Anterior cingulate cortex (tissue), 58 donors: ENCODE measurements around the gene NHERF1.

Experiments
- DNase-seq, 58 donors: peaks; one replicate each; lab custom pipeline; 2025; lab: John Stamatoyannopoulos, UW

NHERF1 gene

DNA sequence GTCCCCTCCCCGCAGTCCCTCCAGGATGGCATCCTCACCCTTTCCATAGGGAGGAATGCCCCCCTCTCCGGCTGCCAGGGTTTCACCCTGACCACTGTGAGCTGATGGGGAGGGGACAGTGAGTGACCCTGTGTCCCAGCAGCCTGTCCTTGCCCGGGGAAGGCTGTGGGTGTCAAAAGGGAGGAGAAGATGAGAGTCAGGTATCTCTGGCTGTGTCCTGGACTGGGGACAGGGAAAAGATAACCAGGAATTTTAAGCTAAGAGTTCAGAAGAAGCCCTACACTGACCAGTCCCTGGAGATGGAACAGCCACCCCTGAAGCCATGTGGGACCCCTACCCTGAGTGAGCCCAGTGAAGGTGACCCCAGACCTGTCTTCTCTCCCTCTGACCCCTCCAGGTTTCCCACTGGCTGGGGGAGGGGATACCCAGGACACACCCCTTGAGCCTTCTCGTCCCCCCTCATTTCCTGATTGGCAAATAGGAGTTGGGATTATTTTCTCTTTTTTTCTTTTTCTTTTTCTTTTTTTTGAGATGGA is 16.4 kb downstream of the NHERF1 start:
- DNase-seq: no peak

DNA sequence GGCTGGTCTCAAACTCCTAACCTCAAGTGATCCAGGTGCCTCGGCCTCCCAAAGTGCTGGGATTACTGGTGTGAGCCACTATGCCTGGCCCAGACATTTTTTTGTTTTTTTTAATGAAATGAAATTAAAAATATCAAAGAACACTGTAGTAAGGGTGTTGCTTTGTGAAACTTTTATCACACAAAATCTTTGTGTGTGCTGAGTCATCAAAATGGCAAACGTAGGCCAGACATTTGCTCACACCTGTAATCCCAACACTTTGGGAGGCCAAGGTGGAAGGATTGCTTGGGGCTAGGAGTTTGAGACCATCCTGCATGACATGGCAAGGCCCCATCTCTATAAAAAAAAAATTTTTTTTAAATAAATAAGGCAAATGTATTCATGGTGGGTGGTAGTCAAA is 18.0 kb downstream of the NHERF1 start:
- no peak for DNase-seq

DNA sequence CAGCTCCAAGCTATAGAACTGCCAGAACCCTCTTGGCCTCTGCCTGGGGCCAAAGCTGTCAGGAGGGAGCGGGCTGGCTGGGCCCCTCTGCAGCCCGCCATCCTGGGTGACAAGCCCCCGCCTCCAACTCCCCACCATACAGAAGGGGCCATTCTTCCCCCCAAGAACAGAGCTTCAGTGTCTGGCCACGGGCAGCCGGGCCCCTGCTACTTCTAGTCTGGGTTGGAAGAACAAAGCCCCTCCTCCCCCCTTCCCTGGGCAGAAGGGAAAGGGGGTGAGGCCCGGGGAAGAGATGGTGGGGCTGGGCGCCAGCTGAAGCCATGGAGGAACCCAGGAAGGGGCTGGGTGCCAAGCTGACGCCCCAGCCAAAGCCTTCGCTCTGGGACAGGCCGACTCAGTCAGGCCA is 18.7 kb downstream of the NHERF1 start:
- DNase-seq: peak in 57 of 58 donors; percentile 18 to 95 (median 85)

DNA sequence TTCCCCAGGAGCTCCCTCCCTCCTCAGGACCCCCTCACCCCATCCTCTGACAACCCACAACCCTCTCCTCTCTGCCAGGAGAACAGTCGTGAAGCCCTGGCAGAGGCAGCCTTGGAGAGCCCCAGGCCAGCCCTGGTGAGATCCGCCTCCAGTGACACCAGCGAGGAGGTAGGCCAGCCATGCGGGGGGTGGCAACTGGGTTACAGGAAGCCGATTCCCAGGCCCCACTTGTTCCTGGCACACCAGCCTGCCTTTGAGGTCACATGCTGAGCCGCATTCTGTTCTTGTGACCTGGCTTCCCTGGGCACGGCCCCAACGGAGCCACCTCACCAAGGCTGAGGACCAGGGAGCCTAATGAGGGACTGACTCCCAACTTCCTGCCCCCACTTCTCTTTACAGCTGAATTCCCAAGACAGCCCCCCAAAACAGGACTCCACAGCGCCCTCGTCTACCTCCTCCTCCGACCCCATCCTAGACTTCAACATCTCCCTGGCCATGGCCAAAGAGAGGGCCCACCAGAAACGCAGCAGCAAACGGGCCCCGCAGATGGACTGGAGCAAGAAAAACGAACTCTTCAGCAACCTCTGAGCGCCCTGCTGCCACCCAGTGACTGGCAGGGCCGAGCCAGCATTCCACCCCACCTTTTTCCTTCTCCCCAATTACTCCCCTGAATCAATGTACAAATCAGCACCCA is 19.8 kb downstream of the NHERF1 start:
- DNase-seq: peak in 52 of 58 donors; percentile 20 to 91 (median 64)

DNA sequence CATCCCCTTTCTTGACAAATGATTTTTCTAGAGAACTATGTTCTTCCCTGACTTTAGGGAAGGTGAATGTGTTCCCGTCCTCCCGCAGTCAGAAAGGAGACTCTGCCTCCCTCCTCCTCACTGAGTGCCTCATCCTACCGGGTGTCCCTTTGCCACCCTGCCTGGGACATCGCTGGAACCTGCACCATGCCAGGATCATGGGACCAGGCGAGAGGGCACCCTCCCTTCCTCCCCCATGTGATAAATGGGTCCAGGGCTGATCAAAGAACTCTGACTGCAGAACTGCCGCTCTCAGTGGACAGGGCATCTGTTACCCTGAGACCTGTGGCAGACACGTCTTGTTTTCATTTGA is 20.3 kb downstream of the NHERF1 start:
- DNase-seq: no peak

DNA sequence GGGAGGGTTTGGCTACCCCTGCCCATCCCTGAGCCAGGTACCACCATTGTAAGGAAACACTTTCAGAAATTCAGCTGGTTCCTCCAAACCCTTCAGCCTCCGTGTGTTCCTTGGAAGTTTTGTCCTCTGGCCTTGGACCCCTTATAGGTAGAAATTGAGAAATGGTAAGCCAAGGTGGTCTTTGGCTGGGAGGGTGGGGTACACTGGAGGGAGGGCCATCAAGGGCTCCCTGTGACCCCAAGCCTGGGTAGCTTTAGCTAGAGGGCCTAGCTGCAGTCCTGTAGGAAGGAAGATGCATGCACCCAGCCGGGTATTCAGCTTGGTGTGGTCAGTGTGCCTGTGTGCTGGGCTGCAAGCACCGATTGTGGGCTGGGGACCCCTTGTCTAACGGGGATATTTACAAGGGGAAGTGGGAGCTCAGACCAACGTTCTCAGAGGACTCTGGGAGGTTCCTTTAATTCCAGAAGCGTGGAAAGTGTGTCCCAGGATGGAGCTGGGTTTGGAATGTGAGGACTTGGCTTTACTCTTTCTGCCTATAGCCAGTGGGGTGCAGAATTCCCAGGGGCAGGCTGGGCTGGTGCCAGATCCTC is 20.9 kb downstream of the NHERF1 start:
- DNase-seq: no peak

DNA sequence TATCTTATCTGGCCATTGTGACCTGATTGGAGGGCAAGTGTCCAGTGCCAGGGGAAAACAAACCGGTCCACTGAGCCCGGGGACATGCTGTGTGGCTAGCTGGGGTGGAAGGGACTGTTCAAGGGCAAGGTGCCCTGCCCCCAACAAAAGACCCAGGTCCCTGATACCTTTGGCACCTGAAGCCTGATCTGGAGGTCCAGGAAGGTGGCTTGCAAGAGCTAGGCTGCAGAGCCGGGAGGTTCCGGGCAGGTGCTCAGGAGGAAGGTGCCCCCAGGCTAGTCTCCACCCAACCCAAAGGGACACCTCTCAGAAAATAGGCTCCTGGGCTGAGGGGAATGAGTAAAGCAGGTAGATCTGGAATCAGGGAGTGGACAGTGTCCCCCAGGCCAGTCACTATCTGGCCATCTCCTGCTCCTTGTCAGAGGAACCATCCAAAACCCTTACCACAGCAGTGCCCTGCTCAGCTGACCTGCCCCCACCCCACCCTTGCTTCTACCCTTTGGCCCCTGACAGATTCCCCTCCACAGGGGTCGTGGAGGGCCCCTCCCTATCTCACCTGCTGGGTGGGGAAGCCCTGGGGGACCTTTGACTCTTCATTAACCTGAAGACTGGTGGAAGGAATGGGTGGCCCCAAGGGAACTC is 21.5 kb downstream of the NHERF1 start:
- no peak for DNase-seq

DNA sequence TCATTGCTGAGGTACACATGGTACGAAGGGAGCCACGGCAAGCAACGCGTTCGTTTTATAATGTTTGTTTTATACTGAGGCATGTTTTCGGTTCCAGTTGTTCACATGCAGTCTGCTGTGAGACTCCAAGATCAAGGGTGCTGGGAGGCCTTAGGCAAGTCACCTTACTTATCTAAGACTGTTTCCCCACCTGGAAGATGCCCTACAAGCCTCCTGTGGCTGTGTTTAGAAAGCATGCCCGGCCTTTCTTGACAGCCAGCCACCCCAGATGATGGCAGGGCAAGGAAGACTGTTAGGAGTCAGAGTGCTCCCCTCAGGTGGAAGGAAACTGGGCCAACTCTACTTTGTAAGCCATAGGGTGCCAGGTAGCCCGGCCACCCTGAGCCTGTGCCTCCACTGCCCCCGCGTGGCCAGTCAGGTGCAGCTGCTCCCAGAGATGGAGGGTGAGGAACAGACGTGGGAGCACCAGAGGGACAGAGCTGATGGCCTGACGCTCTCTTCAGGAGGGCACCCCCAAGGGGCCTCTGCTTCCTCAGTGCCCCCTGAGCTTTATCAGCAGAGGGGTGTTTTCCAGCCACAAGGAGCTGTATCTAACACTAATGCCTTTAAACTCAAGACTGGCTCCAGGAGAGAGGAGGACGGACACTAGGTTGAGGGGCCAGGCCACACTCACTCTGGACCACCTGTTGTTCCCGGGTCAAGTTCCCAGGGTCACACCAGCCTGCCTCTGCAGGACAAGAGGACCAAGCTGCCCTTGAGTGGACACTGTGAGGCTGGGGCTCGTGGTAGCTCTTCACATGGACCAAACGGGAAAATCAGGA is 22.3 kb downstream of the NHERF1 start:
- peak in 38 of 58 donors; percentile 10 to 71 (median 40) for DNase-seq

DNA sequence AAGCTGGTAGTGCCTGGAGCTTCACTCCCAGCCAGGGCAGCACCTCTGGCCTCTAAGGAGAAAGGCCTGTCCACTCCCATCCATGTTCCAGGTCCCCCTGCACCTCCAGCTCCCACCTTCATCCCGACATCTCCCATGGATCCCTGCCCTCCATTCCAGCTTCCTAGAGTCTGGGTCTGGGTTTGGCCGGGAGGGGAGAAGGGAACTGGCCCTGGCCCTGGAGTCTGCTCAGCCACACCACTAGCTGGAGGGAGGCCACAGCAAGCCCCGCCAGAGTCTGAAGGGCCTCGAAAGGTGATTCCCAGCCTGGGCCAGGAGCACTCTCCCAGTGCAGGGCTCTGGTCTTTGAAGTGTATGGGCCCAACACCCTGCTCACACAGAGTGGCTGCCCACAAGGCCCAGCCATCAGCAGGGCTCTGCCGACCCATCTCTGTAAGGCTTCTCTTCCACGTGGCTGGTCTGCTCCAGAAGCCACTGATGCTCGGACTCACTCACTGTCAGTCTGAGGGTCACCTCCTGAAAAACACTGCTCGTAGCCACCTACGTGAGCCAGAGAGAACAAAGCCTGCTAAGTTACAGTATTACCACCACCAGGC is 23.0 kb downstream of the NHERF1 start:
- no peak for DNase-seq

DNA sequence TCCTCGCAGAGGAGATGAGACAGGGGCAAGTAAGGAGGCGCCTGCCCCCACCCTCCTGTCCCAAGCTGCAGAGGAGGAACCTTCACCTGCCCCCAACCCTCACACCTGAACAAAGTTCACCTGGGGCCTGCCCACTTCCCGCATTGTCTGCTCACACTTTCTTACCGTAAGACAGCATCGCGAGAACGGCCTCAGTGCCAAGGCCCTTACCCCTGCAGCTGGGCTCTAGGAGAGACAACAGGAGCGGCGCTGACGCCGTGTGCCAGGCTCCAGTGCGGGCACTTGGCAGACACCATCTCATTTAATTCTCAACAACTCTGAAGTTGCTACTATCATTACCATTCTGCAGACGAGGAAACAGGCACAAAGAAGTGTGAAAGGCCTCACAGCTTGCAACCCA is 23.6 kb downstream of the NHERF1 start:
- DNase-seq: no peak

DNA sequence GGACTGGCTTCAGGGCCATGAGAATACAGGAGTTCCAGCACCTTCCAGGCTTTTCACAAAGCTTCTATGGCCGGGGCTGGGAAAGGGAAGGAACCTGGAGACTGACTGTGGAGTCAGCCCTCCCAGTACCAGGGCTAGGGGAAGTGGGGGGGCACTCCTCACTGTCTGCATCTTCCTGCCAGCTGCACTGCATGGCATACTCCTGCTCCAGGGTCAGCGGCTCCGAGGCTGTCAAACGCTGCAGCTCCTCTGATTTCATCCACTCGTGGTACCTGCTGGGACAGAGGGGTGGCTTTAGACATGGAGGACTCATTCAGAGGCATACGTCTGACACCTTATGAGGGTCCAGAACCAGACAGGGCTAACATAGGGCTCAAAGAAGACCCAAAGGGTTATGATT is 25.0 kb downstream of the NHERF1 start:
- no peak for DNase-seq

DNA sequence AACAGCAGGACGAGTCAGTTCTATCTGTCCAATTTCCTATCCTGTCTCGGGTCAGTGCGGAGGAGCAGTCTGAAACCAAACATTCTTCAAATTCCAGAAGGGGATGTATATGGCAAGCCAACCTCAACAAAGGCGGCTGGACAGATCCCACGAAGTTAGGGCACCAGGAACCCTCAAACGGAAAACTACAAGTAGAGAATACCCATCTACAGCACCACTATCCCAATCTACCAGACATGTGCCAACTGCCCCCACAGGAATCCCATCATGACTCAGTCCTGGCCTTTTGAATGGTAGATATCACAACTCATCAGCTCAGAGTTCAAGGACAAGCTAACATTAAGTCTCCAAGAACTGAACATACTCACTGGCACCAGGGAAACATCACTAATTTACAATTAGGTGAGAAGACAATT is 25.5 kb downstream of the NHERF1 start:
- DNase-seq: no peak

DNA sequence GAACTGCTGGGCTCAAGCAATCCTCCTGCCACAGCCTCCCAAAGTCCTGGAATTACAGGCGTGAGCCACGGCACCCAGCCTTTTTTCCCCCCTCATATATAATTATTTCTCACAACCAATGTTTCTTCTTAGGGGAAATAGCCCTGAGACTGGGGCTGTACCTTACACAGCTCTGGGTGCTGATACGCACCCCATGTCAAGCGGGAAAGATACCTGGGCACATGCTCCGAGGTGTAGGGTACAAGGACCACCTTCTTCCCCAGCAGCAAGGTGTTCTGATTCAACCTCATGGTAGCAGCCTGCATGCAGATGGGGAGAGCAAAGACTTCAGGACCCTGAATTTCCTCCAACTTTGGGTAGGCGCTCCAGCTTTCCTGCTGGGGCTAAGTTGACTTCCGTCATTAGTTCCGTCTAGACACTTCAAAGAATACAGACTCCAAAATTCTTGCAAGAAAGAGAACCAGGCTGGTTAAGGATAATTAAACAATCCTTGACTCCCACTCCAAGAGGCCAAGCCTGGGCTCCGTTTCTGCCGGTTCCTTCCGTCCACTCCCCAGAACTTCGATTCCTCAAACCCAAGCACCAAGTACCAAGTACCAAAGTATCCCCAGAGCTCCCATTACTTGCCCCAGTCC is 27.1 kb downstream of the NHERF1 start:
- no peak for DNase-seq

DNA sequence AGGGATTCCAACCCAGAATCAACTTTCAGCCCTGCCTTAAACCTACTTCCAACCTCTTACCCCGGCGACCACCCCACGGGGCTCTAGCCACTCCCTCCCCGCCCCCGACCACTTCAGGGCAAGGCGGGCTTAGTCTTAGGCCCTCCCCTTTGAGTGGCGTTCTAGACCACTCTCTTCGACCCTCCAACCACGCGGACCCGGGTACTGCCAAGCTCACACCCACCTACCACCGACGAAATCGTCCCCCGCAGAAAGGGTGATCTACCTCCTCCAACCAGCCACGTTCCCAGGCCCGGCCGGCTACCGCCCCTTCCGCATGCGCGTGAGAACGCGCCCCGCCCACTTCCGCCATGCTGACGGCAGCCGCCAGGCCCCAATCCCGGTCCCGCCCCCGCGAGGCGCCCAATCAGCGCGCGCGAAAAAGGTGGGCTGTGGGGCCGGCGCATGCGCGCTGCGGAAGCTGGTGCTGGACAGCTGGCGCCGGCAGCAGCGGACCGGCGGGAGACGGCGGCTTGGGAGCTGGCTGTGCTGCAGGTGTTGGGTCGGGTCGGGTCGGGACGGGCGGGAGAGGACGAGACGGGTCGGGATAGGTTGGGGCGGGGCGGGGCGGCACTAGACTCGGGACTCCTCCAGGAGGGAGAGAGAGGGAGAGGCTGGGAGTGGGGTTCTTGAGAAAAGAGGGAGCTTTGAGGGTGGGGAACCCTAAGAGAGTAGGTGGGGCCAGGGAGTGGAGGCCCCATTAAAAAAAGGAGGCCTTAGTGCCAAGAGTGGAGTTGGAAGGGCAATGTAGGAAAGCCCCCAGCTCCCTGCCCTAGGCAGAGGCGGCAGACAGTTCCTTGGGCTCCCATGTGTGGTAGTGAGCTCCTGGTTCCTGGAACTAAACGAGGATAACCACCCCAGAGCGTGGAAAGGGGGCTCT is 27.9 kb downstream of the NHERF1 start, which contains the start of gene NAT9:
Gene NAT9 (minus strand): TSS at position 302 of the 919 bp plus-strand sequence. CDS start 647 bp downstream, outside the sequence.
- peak in 57 of 58 donors; percentile 77 to 98 (median 92) for DNase-seq

DNA sequence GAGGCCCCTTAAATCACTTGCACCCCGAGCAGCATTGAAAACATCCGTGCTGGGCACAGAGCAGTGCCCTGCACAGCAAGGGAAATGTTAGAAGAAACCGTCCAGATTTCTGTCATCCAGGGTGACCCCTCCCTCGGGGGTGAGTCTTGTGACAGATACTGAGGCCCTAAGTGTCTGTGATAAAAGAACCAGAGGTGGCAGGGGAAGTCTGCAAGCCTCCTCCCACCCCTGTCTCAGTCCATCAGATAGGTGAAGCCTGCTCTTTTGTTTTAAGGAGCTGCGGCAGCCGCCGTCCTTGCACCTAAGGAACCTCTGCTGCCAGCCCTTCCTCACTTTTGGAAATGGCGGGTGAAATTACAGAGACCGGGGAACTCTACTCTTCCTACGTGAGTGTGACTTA is 28.6 kb downstream of the NHERF1 start:
- DNase-seq: no peak

DNA sequence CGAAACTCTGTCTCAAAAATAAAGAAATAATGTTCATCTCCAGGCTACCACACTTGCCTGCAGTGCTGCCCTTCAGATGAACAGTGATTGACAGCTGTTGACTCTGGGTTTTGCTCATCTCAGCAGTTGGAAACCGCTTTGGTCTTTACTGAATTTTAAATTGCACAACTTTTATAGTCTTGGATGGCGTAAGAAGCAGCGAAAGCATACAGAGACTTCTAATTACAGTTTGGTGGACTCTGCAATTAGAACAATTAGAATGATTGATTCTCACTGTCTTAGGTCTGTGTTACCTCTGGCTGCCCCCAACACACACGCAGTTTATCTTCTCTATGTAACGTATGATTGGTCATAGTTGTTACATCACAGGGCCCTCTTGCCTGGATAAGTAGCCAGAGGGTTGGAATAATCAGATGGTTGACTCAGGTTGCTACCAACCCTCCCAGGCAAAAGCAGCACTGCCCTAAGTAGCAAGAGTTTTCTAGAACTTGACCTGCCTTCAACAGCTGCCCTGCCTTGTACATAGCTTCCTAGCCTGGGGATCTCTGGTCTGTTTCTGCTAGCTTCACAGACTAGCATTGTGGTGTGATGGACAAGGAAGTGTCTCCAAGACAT is 29.6 kb downstream of the NHERF1 start:
- no peak for DNase-seq

DNA sequence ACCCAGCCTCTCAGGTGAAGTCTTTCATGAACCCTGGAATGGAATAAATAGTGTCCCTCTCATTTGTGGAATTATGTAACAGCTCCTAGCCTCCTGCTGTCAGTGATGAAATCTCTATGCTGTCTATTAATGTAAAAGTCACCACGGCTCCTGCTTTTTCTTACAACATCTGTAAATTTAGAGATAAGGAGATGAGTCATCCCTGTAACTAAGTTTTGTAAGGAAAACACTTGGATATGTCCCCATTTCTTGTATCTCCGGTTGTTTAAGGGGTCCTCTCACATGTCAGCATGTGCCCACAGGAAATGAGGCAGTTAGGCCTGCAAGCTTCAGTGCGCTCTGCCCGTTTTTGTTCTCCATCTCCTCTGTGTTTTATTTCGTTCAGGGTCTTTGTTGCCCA is 30.5 kb downstream of the NHERF1 start:
- DNase-seq: no peak

DNA sequence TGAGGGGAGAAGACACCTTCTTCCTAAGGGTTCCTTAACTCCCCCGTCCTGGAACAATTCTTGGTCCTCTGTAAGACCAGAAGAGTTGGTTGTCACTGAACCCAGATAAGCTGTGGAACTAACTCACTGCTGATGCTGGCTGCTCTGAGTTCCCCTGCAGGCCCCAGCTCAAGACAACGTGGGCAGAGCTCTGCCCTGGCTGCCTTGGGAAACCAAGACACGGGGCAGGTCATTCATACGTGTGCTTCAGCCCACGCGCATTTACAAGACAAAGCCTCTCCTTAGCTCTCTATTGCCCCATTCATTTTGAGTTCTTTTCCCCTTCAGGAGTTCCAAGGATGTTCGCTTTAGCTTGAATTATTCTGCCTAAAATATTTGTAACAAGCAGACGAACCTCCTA is 31.1 kb downstream of the NHERF1 start:
- no peak for DNase-seq
